ENCODE data around the gene PTPRG. TPM values are rescaled to one million over a fixed set of nuclear protein-coding genes. Genes with fewer than 3 reads are reported as not detected.
A peak's percentile ranks its signal among the peaks of the same experiment; 100 is the strongest.

Gene PTPRG
- total RNA-seq = 95.3 TPM
- polyA plus RNA-seq = 22.7 TPM

GRCh38 chr3:61561374-61562041, at the start of gene PTPRG:
Gene PTPRG (plus strand): TSS chr3:61561571. CDS start chr3:61562288, 717 bp downstream.
- H3K36me3 ChIP-seq (ENCODE audit: insufficient read depth) = no peaks in the 10 kb centered on the region
- H3K27ac ChIP-seq (ENCODE audit: low read depth) = peak within 1 kb of the TSS; percentile 80
- peak; percentile 86 for DNase-seq (ENCODE audit: extremely low spot score)
- WGBS = under 1% methylated on average over 74 of the region's 74 CpGs
- H3K4me3 ChIP-seq (ENCODE audit: low read depth, low read length) = peak within 1 kb of the TSS; percentile 66
- H3K4me1 ChIP-seq (ENCODE audit: insufficient read depth) = no peaks in the 10 kb centered on the region

GRCh38 chr3:61518590-61518989, 42.8 kb upstream of the PTPRG start:
- H3K36me3 ChIP-seq (ENCODE audit: insufficient read depth) = no peaks in the 10 kb centered on the region
- no peak overlapping the region for H3K4me3 ChIP-seq (ENCODE audit: low read depth, low read length)
- DNase-seq (ENCODE audit: extremely low spot score) = no peak
- H3K4me1 ChIP-seq (ENCODE audit: insufficient read depth) = no peaks in the 10 kb centered on the region
- H3K27ac ChIP-seq (ENCODE audit: low read depth) = no peak overlapping the region
- WGBS = 97% methylated on average over 1 of the region's 1 CpG

GRCh38 chr3:61520966-61521628, 40.3 kb upstream of the PTPRG start:
- WGBS = 72% methylated on average over 2 of the region's 2 CpGs
- no peak overlapping the region for H3K27ac ChIP-seq (ENCODE audit: low read depth)
- H3K4me1 ChIP-seq (ENCODE audit: insufficient read depth) = no peaks in the 10 kb centered on the region
- no peak overlapping the region for H3K4me3 ChIP-seq (ENCODE audit: low read depth, low read length)
- H3K36me3 ChIP-seq (ENCODE audit: insufficient read depth) = no peaks in the 10 kb centered on the region
- no peak for DNase-seq (ENCODE audit: extremely low spot score)

- no peak overlapping the region for H3K27ac ChIP-seq (ENCODE audit: low read depth)
- no peaks in the 10 kb centered on the region for H3K4me1 ChIP-seq (ENCODE audit: insufficient read depth)
- H3K36me3 ChIP-seq (ENCODE audit: insufficient read depth) = no peaks in the 10 kb centered on the region
- 81% methylated on average over 4 of the region's 4 CpGs for WGBS
- no peak overlapping the region for H3K4me3 ChIP-seq (ENCODE audit: low read depth, low read length)
- DNase-seq (ENCODE audit: extremely low spot score) = no peak
These were observed 39.3 kb upstream of the PTPRG start for GRCh38 chr3:61522060-61522459.

- 63% methylated on average over 2 of the region's 2 CpGs for WGBS
- Histone ChIP-seq H3K4me3 (ENCODE audit: low read depth, low read length) (no peak overlapping the region), H3K4me1 (ENCODE audit: insufficient read depth) (no peaks in the 10 kb centered on the region), H3K36me3 (ENCODE audit: insufficient read depth) (no peaks in the 10 kb centered on the region), H3K27ac (ENCODE audit: low read depth) (no peak overlapping the region)
- DNase-seq (ENCODE audit: extremely low spot score) = no peak
These were observed 38.7 kb upstream of the PTPRG start for GRCh38 chr3:61522626-61523025.

GRCh38 chr3:61524933-61525332, 36.4 kb upstream of the PTPRG start:
- no peak for DNase-seq (ENCODE audit: extremely low spot score)
- H3K36me3 ChIP-seq (ENCODE audit: insufficient read depth) = no peaks in the 10 kb centered on the region
- H3K4me1 ChIP-seq (ENCODE audit: insufficient read depth) = no peaks in the 10 kb centered on the region
- H3K4me3 ChIP-seq (ENCODE audit: low read depth, low read length) = no peak overlapping the region
- 67% methylated on average over 4 of the region's 4 CpGs for WGBS
- H3K27ac ChIP-seq (ENCODE audit: low read depth) = no peak overlapping the region

- Histone ChIP-seq H3K4me3 (ENCODE audit: low read depth, low read length) (no peak overlapping the region), H3K36me3 (ENCODE audit: insufficient read depth) (no peaks in the 10 kb centered on the region), H3K27ac (ENCODE audit: low read depth) (no peak overlapping the region), H3K4me1 (ENCODE audit: insufficient read depth) (no peaks in the 10 kb centered on the region)
- 92% methylated on average over 5 of the region's 5 CpGs for WGBS
- DNase-seq (ENCODE audit: extremely low spot score) = no peak
These were observed 35.1 kb upstream of the PTPRG start for GRCh38 chr3:61526308-61526707.

GRCh38 chr3:61527011-61527410, 34.4 kb upstream of the PTPRG start:
- no peak for DNase-seq (ENCODE audit: extremely low spot score)
- 95% methylated on average over 8 of the region's 8 CpGs for WGBS

GRCh38 chr3:61530355-61530754, 31.0 kb upstream of the PTPRG start:
- Histone ChIP-seq H3K36me3 (ENCODE audit: insufficient read depth) (no peaks in the 10 kb centered on the region), H3K4me3 (ENCODE audit: low read depth, low read length) (no peak overlapping the region), H3K4me1 (ENCODE audit: insufficient read depth) (no peaks in the 10 kb centered on the region), H3K27ac (ENCODE audit: low read depth) (no peak overlapping the region)
- 25% methylated on average over 1 of the region's 1 CpG for WGBS
- no peak for DNase-seq (ENCODE audit: extremely low spot score)

More at GRCh38 chr3:61527011-61527410, 34.4 kb upstream of the PTPRG start:
- H3K4me1 ChIP-seq (ENCODE audit: insufficient read depth) = no peaks in the 10 kb centered on the region
- H3K36me3 ChIP-seq (ENCODE audit: insufficient read depth) = no peaks in the 10 kb centered on the region
- H3K27ac ChIP-seq (ENCODE audit: low read depth) = no peak overlapping the region
- no peak overlapping the region for H3K4me3 ChIP-seq (ENCODE audit: low read depth, low read length)

GRCh38 chr3:61531528-61531927, 29.8 kb upstream of the PTPRG start:
- H3K36me3 ChIP-seq (ENCODE audit: insufficient read depth) = no peaks in the 10 kb centered on the region
- no peak overlapping the region for H3K4me3 ChIP-seq (ENCODE audit: low read depth, low read length)
- WGBS = 51% methylated on average over 2 of the region's 2 CpGs
- H3K27ac ChIP-seq (ENCODE audit: low read depth) = no peak overlapping the region
- H3K4me1 ChIP-seq (ENCODE audit: insufficient read depth) = no peaks in the 10 kb centered on the region
- no peak for DNase-seq (ENCODE audit: extremely low spot score)

- Histone ChIP-seq H3K4me3 (ENCODE audit: low read depth, low read length) (no peak overlapping the region), H3K4me1 (ENCODE audit: insufficient read depth) (peaks cover 2% of the 10 kb centered on the region), H3K36me3 (ENCODE audit: insufficient read depth) (no peaks in the 10 kb centered on the region), H3K27ac (ENCODE audit: low read depth) (no peak overlapping the region)
- 93% methylated on average over 13 of the region's 13 CpGs for WGBS
- DNase-seq (ENCODE audit: extremely low spot score) = no peak
These were observed 28.5 kb upstream of the PTPRG start for GRCh38 chr3:61532739-61533500.

- H3K4me3 ChIP-seq (ENCODE audit: low read depth, low read length) = no peak overlapping the region
- 95% methylated on average over 3 of the region's 3 CpGs for WGBS
- no peak for DNase-seq (ENCODE audit: extremely low spot score)
- H3K27ac ChIP-seq (ENCODE audit: low read depth) = no peak overlapping the region
- no peaks in the 10 kb centered on the region for H3K36me3 ChIP-seq (ENCODE audit: insufficient read depth)
- H3K4me1 ChIP-seq (ENCODE audit: insufficient read depth) = peaks cover 2% of the 10 kb centered on the region
These were observed 25.5 kb upstream of the PTPRG start for GRCh38 chr3:61535826-61536225.

- DNase-seq (ENCODE audit: extremely low spot score) = no peak
These were observed 24.0 kb upstream of the PTPRG start for GRCh38 chr3:61537366-61537765.

GRCh38 chr3:61538486-61538885, 22.9 kb upstream of the PTPRG start:
- Histone ChIP-seq H3K4me3 (ENCODE audit: low read depth, low read length) (no peak overlapping the region), H3K27ac (ENCODE audit: low read depth) (no peak overlapping the region), H3K4me1 (ENCODE audit: insufficient read depth) (peaks cover 2% of the 10 kb centered on the region), H3K36me3 (ENCODE audit: insufficient read depth) (no peaks in the 10 kb centered on the region)
- DNase-seq (ENCODE audit: extremely low spot score) = no peak
- 92% methylated on average over 5 of the region's 5 CpGs for WGBS

More at GRCh38 chr3:61537366-61537765, 24.0 kb upstream of the PTPRG start:
- Histone ChIP-seq H3K4me1 (ENCODE audit: insufficient read depth) (peaks cover 2% of the 10 kb centered on the region), H3K36me3 (ENCODE audit: insufficient read depth) (no peaks in the 10 kb centered on the region), H3K27ac (ENCODE audit: low read depth) (no peak overlapping the region), H3K4me3 (ENCODE audit: low read depth, low read length) (no peak overlapping the region)
- WGBS = 27% methylated on average over 6 of the region's 6 CpGs
